Measurements from ENCODE around the gene SGMS2. TPM values are rescaled to one million over a fixed set of nuclear protein-coding genes. Genes with fewer than 3 reads are reported as not detected.

The SGMS2 gene
- total and polyA plus RNA-seq, 9 of the 15 experiments (the other 6 are each of a cell fraction or from before 2014, with no cell fraction given) = 0.07 to 0.25 (median 0.11) TPM; not detected in 5

- Histone ChIP-seq H3K36me3 (ENCODE audit: control insufficient read depth, insufficient read depth, low read length) (no peaks in the 10 kb centered on the region), H3K4me1 (replicated peaks in 1 of 2; ENCODE audit: control insufficient read depth in 2 of 2, insufficient read depth in 2 of 2, low read length in 2 of 2) (no peaks in the 10 kb centered on the region), H2AFZ (ENCODE audit: low read depth, low read length) (no peak overlapping the region), H3K9me1 (ENCODE audit: control insufficient read depth, insufficient read depth, low read length) (no peaks in the 10 kb centered on the region), H3K4me3 (no peak overlapping the region), H3K27ac (ENCODE audit: extremely low read depth, low read depth, low read length) (no peak overlapping the region), H3K79me2 (ENCODE audit: control insufficient read depth, insufficient read depth, low read length) (no peaks in the 10 kb centered on the region), H3K9me3 (replicated peaks; ENCODE audit: control insufficient read depth, insufficient read depth, low read depth, low read length) (no peaks in the 10 kb centered on the region), H3K9ac (ENCODE audit: insufficient read depth in 1 of 2, low read depth in 2 of 2, low read length in 2 of 2) (no peak overlapping the region), H3K4me2 (ENCODE audit: insufficient read depth, low read length) (no peak overlapping the region), H4K20me1 (replicated peaks; ENCODE audit: control insufficient read depth, insufficient read depth, low read length) (no peaks in the 10 kb centered on the region; the same call in 1 of the 2 replicates), H3K27me3 (ENCODE audit: control insufficient read depth in 2 of 2, insufficient read depth in 2 of 2, low read length in 2 of 2) (no peaks in the 10 kb centered on the region)
- ChIA-PET CTCF (ENCODE audit: low intra/inter-chr PET ratio) (no interaction called here), POLR2A (no interaction called here)
- DNase-seq (ENCODE audit: extremely low read depth in 1 of 4, low spot score in 3 of 4) = no peak
- ATAC-seq = no peak
- FAIRE-seq = no peak
- 0% methylated on average over 3 of the region's 3 CpGs for WGBS (ENCODE audit: insufficient coverage, low coverage, missing lambda C conversion rate)
- BruUV-seq (replicated peaks) = no TSS peak
- intact Hi-C loops (cut with micrococcal nuclease) = no loop called here
- in situ Hi-C loops (cut with MboI) = no loop called here
- TF ChIP-seq, protein P1, sequence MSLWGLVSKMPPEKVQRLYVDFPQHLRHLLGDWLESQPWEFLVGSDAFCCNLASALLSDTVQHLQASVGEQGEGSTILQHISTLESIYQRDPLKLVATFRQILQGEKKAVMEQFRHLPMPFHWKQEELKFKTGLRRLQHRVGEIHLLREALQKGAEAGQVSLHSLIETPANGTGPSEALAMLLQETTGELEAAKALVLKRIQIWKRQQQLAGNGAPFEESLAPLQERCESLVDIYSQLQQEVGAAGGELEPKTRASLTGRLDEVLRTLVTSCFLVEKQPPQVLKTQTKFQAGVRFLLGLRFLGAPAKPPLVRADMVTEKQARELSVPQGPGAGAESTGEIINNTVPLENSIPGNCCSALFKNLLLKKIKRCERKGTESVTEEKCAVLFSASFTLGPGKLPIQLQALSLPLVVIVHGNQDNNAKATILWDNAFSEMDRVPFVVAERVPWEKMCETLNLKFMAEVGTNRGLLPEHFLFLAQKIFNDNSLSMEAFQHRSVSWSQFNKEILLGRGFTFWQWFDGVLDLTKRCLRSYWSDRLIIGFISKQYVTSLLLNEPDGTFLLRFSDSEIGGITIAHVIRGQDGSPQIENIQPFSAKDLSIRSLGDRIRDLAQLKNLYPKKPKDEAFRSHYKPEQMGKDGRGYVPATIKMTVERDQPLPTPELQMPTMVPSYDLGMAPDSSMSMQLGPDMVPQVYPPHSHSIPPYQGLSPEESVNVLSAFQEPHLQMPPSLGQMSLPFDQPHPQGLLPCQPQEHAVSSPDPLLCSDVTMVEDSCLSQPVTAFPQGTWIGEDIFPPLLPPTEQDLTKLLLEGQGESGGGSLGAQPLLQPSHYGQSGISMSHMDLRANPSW (CRISPR knock-in tag; IDR thresholded peaks at IDR 0.05) = no peak
- TF ChIP-seq GTF2F1 (IDR thresholded peaks at IDR 0.05; ENCODE audit: low read depth, low read length) = no peak
- no peak for TF ChIP-seq RB1 (IDR thresholded peaks at IDR 0.05; ENCODE audit: low read depth)
- no peak for TF ChIP-seq ZNF583 (CRISPR knock-in tag; IDR thresholded peaks at IDR 0.05)
- TF ChIP-seq BRD4 (IDR thresholded peaks at IDR 0.05) = no peak
- TF ChIP-seq, protein P2, sequence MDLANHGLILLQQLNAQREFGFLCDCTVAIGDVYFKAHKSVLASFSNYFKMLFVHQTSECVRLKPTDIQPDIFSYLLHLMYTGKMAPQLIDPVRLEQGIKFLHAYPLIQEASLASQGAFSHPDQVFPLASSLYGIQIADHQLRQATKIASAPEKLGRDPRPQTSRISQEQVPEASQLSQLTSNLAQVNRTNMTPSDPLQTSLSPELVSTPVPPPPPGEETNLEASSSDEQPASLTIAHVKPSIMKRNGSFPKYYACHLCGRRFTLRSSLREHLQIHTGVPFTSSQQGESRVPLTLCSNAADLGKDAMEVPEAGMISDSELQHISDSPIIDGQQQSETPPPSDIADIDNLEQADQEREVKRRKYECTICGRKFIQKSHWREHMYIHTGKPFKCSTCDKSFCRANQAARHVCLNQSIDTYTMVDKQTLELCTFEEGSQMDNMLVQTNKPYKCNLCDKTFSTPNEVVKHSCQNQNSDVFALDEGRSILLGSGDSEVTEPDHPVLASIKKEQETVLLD (IDR thresholded peaks at IDR 0.05) = no peak
- TF ChIP-seq SREBF1 (IDR thresholded peaks at IDR 0.05; ENCODE audit: borderline replicate concordance, low read depth, low read length) = no peak
- TF ChIP-seq, protein P3, sequence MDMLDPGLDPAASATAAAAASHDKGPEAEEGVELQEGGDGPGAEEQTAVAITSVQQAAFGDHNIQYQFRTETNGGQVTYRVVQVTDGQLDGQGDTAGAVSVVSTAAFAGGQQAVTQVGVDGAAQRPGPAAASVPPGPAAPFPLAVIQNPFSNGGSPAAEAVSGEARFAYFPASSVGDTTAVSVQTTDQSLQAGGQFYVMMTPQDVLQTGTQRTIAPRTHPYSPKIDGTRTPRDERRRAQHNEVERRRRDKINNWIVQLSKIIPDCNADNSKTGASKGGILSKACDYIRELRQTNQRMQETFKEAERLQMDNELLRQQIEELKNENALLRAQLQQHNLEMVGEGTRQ (CRISPR knock-in tag; IDR thresholded peaks at IDR 0.05) = no peak
- TF ChIP-seq, protein P4, sequence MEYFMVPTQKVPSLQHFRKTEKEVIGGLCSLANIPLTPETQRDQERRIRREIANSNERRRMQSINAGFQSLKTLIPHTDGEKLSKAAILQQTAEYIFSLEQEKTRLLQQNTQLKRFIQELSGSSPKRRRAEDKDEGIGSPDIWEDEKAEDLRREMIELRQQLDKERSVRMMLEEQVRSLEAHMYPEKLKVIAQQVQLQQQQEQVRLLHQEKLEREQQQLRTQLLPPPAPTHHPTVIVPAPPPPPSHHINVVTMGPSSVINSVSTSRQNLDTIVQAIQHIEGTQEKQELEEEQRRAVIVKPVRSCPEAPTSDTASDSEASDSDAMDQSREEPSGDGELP (CRISPR knock-in tag; IDR thresholded peaks at IDR 0.05; ENCODE audit: borderline replicate concordance) = no peak
Measured at GRCh38 chr4:107837776-107838618, 13.3 kb downstream of the SGMS2 start.
